Fibroblast of lung (primary cell): ENCODE results near the gene MRPS11. TPM values are rescaled to one million over a fixed set of nuclear protein-coding genes. Genes with fewer than 3 reads are reported as not detected.

Experiments used
- DNase-seq, 2 donors: peaks; one replicate each; pipeline versions ENCODE4 v3.0.0 to v3.0.0-alpha.2; 2010; ENCODE audit warnings: low read depth in 2 of 2
- H2AFZ ChIP-seq: 2 replicates; pipeline ENCODE4 v1.5.1; 2012; ENCODE audit warnings: low read length, control low read depth, inconsistent platforms
- H3K27ac ChIP-seq: 2 replicates; pipeline ENCODE4 v1.5.1; 2011; ENCODE audit warnings: low read length, control low read depth; ENCODE audit not compliant: insufficient read depth
- H3K27me3 ChIP-seq: 2 replicates; pipeline ENCODE4 v1.5.1; 2011; ENCODE audit warnings: mild to moderate bottlenecking, low read length; ENCODE audit not compliant: control insufficient read depth, insufficient read depth
- H3K36me3 ChIP-seq: 2 replicates; pipeline ENCODE4 v1.5.1; 2011; ENCODE audit warnings: low read length; ENCODE audit not compliant: control insufficient read depth, insufficient read depth
- H3K4me1 ChIP-seq: 2 replicates; pipeline ENCODE4 v1.5.1; 2011; ENCODE audit warnings: low read length; ENCODE audit not compliant: control insufficient read depth, insufficient read depth; ENCODE audit errors: extremely low read depth
- H3K4me2 ChIP-seq: 2 replicates; pipeline ENCODE4 v1.5.1; 2011; ENCODE audit warnings: low read length, control low read depth; ENCODE audit not compliant: insufficient read depth; ENCODE audit errors: extremely low read depth
- H3K4me3 ChIP-seq, 4 experiments: fragments of 200-600 bp in 1 of 4; sonication (generic) in 1 of 4; replicated peaks in 1 of 4; 2 replicates each; pipeline ENCODE4 v1.5.1; 2011 to 2016; ENCODE audit warnings: low read length in 4 of 4, low read depth in 3 of 4, mild to moderate bottlenecking in 3 of 4, control low read depth in 2 of 4, inconsistent platforms in 1 of 4, mixed read lengths in 1 of 4; ENCODE audit not compliant: insufficient read depth in 1 of 4; ENCODE audit errors: control extremely low read depth in 1 of 4
- H3K79me2 ChIP-seq: 2 replicates; pipeline ENCODE4 v1.5.1; 2012; ENCODE audit warnings: mild to moderate bottlenecking, low read length, inconsistent platforms; ENCODE audit not compliant: control insufficient read depth, insufficient read depth
- H3K9ac ChIP-seq: 2 replicates; pipeline ENCODE4 v1.5.1; 2011; ENCODE audit warnings: mild to moderate bottlenecking, low read length, control low read depth; ENCODE audit not compliant: insufficient read depth
- H3K9me3 ChIP-seq: 2 replicates; pipeline ENCODE4 v1.5.1; 2012; ENCODE audit warnings: low read depth, low read length; ENCODE audit not compliant: control insufficient read depth, insufficient read depth
- H4K20me1 ChIP-seq: 2 replicates; pipeline ENCODE4 v1.5.1; 2011; ENCODE audit warnings: low read length; ENCODE audit not compliant: control insufficient read depth, insufficient read depth; ENCODE audit errors: extremely low read depth
- CTCF ChIP-seq, 2 donors: IDR thresholded peaks in 1 of 2; conservative IDR thresholded peaks in 1 of 2; 1 replicate in 1 of 2; 2 replicates in 1 of 2; pipeline ENCODE4 v1.5.1; 2011 to 2012; ENCODE audit warnings: low read length in 2 of 2, control low read depth in 1 of 2, inconsistent platforms in 1 of 2, low read depth in 1 of 2, mild to moderate bottlenecking in 1 of 2
- EZH2 ChIP-seq: IDR thresholded peaks from 2 replicates; pipeline ENCODE4 v1.5.1; 2012; ENCODE audit warnings: low read length, control low read depth, mild to moderate bottlenecking; ENCODE audit errors: missing control alignments
- polyA plus RNA-seq, 2 donors: library from polyadenylated mRNA; depleted of rRNA in 1 of 2; stranded (reverse) in 1 of 2; unstranded in 1 of 2; fragments of >200 nt; gene quantifications; 2 replicates each; pipeline ENCODE4 v1.2.1, GENCODE V29; 2011 to 2012; ENCODE audit warnings: missing spikeins in 1 of 2
- total RNA-seq: library from RNA; depleted of rRNA; stranded (reverse); fragments of >200 nt; gene quantifications from 2 replicates; pipeline ENCODE4 v1.2.1, GENCODE V29; 2014

Gene MRPS11
- total and polyA plus RNA-seq, 2 donors (not counting 1 experiment from before 2014, with no cell fraction given), result 27.1 to 46.4 TPM

DNA sequence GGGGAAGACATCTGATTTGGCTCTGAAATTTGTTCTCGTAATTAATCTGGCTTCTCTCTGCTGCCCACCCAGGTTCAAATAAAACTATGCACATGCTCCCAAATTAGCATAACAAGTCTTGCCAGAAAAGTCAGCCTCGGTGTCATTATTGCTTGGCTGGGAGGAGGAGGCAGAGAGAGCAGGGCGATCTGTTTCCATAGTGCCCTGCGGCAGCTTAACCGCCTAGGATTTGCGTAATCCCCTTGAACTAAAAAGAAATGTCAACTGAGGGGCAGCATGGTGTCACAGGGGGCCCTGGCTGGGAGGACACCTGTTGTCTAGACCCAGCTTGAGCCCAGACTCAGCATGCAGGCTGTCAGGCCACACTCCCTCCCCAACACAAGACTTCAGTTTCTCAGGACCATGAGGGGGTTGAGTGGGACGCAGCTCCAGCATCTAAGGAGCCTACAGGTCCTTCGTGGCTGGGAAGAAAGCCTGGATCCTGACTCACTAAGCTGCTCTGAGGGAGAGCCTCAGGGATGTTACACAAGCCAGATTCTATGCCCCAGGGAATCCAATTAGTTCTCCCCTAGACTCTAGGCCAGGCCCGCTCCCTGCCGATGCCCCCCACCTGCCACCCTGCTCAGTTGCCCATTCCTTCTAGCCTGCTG lies 17.3 kb downstream of the MRPS11 start:
- no peak overlapping the region for H3K4me3 ChIP-seq
- H4K20me1 ChIP-seq, result no peaks in the 10 kb centered on the region
- H3K36me3 ChIP-seq, result no peaks in the 10 kb centered on the region
- DNase-seq, result peak; percentile 15 to 45
- H2AFZ ChIP-seq, result no peak overlapping the region
- H3K27me3 ChIP-seq, result no peaks in the 10 kb centered on the region
- no peaks in the 10 kb centered on the region for H3K9me3 ChIP-seq
- H3K4me1 ChIP-seq, result no peaks in the 10 kb centered on the region
- TF ChIP-seq EZH2 (no peak), CTCF (conservative IDR thresholded peaks at IDR 0.05 in 1 of 2, IDR thresholded peaks at IDR 0.05 in 1 of 2; ENCODE audit: low read depth in 1 of 2, low read length in 2 of 2) (no peak)
- no peak overlapping the region for H3K4me2 ChIP-seq
- no peak overlapping the region for H3K9ac ChIP-seq
- H3K79me2 ChIP-seq, result no peaks in the 10 kb centered on the region
- no peak overlapping the region for H3K27ac ChIP-seq

- no peak overlapping the region for H3K4me2 ChIP-seq
- no peak overlapping the region for H3K9ac ChIP-seq
Observed at GRCh38 chr15:88487178-88487795, 19.8 kb downstream of the MRPS11 start.

More at GRCh38 chr15:88487178-88487795, 19.8 kb downstream of the MRPS11 start:
- Histone ChIP-seq H3K4me3 (no peak overlapping the region), H3K36me3 (no peaks in the 10 kb centered on the region), H3K9me3 (no peaks in the 10 kb centered on the region), H3K79me2 (no peaks in the 10 kb centered on the region), H3K4me1 (no peaks in the 10 kb centered on the region), H4K20me1 (no peaks in the 10 kb centered on the region), H3K27me3 (no peaks in the 10 kb centered on the region), H3K27ac (no peak overlapping the region), H2AFZ (no peak overlapping the region)
- TF ChIP-seq EZH2 (no peak), CTCF (conservative IDR thresholded peaks at IDR 0.05 in 1 of 2, IDR thresholded peaks at IDR 0.05 in 1 of 2; ENCODE audit: low read depth in 1 of 2, low read length in 2 of 2) (no peak)
- DNase-seq, result peak in 1 of 2 donors; percentile 21
